T-helper 1 cell treated with Interleukin-12 subunit alpha and Interleukin-12 subunit beta and Interleukin-4 antibody, amounts not matched to agents 30 ng/mL and 1 ng/mL, for 36 hours (primary cell): Measurements from ENCODE around the gene ERAS. TPM values are rescaled to one million over a fixed set of nuclear protein-coding genes. Genes with fewer than 3 reads are reported as not detected.
"Not testable (repeated sequence)": the region's sequence is repeated elsewhere in the genome, so short reads cannot be mapped to it uniquely, and the experiment has no call there.

Experiments
- intact Hi-C: fragments of 100-400 bp; cut with micrococcal nuclease; formaldehyde crosslinking; loops from one replicate; pipeline ENCODE4 v1.15.1; 2024
- total RNA-seq: library from RNA; stranded (reverse); gene quantifications from 2 replicates; pipeline ENCODE4 v1.2.3, GENCODE V29; 2022

Gene ERAS
- total RNA-seq, 1 donor from 2014 or later, result not detected

DNA sequence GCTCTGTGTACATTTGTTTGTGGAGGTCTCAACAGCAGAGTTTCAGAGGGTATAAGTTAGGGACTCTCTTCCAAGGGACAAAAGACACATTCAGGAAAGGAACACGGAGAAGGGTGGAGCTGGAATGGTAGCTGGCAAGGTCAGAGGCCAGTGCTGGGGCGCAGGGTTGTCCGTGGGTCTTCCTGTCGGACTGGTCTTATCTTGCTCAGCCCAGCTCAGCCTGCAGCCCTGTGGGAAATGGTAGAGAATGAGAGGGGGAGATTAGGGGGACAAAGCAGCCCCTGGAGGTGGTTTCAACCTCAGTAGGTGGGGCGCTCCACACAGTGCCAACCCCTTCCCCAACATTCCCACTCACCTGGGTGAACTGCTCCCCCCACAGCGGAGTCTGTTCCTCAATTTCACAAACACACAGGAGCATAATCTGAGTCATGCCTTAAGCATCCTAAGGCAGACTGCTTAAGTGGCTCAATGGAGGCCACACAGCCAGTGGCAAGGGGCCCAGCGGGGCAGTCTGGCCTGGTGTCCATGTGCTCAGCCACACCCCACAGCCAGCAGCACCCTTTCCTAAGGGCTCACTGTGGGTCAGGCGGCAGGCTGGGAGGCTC, 31.3 kb upstream of the ERAS start:
- intact Hi-C loops, result no loop called here

DNA sequence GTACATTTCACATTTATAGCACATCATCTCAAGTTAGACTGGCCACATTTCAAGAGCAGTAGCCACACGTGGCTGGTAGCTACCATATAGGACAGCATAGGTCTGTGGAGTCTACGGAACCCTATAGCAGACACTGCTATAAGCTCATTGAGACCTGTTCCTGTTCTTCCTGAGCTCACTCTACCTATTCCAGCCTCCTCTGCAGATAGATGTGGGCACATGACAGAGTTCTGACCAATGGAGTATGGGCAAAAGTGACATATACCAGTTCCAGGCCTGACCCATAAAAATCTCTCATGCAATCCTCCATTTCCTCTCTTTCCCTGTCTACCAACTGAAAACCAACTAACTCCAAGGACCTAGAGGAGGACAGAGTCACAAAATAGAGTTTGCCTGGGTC, 28.0 kb upstream of the ERAS start:
- intact Hi-C loops, result no loop called here

DNA sequence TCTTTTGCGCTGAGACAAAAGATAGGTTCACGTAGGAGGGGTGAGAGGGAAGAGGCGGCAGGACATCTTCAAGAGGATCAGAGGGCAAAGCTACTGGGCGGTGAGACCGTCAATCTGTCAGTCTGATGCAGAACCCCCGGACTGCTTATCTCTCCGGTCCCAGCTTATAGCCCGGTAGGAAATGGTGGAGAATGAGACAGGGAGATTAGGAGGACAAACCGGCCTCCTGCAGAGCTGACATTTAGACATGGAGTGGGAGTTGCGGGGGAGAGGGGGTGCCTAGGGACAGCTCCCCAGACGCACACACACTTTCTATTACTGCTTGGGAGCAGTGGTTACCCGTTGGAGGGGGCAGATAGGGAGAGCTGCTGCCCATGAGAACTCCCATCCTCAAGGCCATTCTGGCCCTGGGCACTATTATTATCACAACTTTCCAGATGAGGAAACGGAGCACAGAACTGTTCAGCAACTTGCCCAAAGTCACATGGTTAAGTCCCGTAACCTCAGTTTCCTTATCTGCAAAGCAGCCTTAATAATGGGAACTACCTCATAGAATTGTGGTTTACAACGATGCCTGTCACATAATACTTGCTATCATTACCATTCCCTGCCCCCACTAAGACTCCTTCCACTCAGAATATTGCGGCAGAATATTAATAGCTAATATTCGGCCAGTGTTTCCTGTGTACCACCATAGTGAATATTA, 25.6 kb upstream of the ERAS start:
- intact Hi-C loops, result loop anchor here (1.0 to 5.0 kb wide), 13 partner anchors 124 to 1318 kb away; partner anchors contain the start of genes CLCN5, FTSJ1, GPKOW and GRIPAP1

DNA sequence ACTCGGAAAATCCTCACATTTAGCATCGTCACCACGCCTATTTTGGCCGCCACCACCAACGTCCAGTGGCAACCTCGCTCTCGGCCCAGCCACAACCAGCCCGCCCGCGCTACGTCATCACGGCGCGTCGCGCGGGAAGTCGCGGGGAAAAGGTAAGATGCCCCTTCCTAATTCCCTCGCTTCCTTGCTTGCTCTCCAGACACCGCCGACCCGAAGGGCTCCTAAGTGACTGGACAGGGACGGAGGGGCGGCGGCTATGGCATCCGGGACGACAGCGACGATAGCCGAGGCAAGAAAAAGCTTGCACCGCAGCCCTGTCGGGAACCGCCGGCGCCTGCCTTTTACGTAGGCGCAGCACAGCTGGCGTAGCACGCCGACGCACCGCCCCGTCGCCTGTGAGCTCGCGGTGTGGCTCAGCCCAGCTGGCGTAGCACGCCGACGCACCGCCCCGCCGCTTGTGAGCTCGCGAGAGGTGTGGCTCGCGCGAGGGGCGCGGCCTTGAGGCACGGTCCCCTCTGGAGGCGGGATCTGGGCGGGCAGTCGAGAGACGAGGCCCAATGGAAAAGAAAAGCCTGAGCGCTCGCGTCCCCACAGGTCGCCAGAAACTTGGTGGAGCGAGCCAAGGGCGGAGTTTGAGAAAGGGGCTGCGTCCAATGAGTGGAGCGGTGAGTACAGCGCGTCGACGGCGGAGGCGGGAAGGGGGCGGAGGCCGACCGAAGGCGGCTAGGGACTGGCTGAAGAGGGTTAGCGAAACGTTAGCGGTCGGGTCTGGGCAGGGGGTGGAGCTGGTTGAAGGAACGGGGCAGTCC, 24.8 kb upstream of the ERAS start, which contains the start of gene HDAC6:
Gene HDAC6, plus strand, starts transcription at position 788 of the 809 bp plus-strand sequence. CDS start 626 bp downstream, outside the sequence.
- intact Hi-C loops, result loop anchor here (1.0 to 5.0 kb wide), 23 partner anchors 64 to 1319 kb away; partner anchors contain the start of genes CLCN5, ELK1, FTSJ1 and GPKOW

DNA sequence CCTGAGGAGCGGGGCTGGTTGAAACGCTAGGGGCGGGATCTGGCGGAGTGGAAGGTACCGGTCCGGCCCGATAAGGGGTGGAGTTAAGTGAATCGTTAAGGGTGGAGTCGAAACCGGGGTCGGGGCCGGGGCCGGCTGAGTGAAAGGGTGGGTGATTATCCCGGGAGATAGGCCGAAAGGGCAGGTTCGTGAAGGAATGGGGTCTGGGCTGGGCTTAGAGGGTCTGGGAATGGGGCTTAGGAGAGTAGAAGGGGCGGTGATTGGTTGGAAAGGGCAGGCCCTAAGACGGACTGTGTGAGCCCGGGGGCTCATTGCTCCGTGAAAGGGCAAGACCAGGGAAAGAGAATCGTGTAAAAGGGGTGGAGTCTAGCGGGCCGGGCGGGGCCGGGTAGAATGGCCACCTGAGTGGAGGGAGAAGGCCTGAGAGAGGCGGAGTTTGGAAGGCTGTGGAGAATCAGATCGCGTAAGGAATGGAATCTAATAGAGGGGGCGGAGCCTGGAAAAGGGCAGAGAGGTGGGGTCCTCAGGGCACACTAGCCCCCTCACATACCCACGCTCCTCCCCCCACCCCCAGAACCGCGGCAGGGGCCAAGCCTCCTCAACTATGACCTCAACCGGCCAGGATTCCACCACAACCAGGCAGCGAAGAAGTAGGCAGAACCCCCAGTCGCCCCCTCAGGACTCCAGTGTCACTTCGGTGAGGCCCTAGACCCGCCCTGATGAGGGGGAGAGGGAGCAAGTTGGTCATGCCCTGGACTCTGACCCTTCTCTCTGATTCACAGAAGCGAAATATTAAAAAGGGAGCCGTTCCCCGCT, 24.0 kb upstream of the ERAS start:
- intact Hi-C loops, result loop anchor here (1.0 to 5.0 kb wide), 13 partner anchors 65 to 1151 kb away; partner anchors contain the start of genes CLCN5, ELK1, PORCN and PPP1R3F

DNA sequence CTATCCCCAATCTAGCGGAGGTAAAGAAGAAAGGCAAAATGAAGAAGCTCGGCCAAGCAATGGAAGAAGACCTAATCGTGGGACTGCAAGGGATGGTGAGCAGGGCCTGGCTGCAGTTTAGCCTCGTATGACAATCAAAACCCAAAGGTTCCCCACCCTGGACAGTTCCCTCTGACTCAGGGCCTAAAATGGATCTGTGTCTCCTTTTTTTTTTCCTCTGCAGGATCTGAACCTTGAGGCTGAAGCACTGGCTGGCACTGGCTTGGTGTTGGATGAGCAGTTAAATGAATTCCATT, 23.5 kb upstream of the ERAS start:
- intact Hi-C loops, result loop anchor here (1.0 to 5.0 kb wide), 13 partner anchors 66 to 1152 kb away; partner anchors contain the start of genes CLCN5, ELK1, PORCN and PPP1R3F

DNA sequence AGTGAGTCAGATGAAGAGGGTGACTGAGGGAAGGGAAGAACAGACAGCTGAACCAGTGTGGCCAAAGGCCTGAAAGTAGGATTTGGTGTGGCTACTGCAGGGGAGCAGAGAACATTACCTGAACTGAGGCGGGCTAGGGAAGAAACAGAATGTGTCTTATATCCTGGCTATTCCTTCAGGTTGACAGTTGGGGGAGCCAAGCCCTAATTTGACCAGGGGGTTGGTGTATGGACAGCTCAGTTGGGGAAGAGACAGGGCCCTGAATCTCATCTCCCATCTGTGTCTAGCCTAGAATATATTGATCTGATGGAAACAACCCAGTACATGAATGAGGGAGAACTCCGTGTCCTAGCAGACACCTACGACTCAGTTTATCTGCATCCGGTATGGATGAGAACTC, 20.2 kb upstream of the ERAS start:
- intact Hi-C loops, result no loop called here

DNA sequence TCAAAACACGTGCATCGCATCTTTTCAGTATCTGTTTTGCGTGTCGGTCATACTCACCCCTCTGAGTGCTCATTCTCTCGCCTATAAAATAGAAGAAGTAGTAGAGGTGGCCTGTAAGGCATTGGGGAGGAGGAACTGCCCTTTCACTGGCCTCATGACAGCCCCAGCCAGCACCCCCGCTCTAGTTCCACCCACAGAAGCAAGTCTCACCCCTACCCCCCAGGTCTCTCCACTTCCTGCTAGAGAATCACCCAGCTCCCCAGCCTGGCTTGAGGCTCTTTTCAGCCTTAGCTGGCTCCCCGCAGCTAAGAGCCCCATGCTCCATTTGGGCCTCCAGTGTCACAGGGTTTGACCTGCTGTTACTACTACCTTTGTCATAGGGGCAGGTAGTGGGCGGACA, 12.7 kb upstream of the ERAS start:
- intact Hi-C loops, result no loop called here

DNA sequence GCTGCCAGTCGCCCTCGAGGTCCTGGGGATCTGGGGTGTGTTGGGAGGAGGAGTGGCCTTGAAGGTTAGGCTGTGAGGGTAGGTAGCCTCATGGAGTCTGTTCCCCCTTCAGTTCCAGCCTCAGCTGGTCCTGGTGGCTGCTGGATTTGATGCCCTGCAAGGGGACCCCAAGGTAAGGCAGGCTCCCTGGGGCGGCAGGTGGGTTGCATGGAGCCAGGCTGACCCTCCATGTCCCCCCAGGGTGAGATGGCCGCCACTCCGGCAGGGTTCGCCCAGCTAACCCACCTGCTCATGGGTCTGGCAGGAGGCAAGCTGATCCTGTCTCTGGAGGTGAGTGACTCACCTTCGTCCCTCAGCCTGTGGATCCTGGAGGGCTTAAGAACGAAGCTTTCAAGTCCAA, 11.6 kb upstream of the ERAS start:
- intact Hi-C loops, result no loop called here

DNA sequence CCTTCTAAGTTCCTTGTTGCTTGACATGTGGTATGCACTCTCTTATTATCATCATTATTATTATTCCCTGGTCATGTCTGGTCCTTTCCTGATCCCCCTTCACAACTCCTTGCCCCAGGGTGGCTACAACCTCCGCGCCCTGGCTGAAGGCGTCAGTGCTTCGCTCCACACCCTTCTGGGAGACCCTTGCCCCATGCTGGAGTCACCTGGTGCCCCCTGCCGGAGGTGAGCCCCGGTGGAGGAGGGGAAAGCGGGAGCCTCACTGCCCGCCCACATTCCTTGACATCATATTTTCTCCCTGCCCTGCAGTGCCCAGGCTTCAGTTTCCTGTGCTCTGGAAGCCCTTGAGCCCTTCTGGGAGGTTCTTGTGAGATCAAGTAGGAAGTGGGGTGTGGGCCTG, 11.0 kb upstream of the ERAS start:
- intact Hi-C loops, result no loop called here

DNA sequence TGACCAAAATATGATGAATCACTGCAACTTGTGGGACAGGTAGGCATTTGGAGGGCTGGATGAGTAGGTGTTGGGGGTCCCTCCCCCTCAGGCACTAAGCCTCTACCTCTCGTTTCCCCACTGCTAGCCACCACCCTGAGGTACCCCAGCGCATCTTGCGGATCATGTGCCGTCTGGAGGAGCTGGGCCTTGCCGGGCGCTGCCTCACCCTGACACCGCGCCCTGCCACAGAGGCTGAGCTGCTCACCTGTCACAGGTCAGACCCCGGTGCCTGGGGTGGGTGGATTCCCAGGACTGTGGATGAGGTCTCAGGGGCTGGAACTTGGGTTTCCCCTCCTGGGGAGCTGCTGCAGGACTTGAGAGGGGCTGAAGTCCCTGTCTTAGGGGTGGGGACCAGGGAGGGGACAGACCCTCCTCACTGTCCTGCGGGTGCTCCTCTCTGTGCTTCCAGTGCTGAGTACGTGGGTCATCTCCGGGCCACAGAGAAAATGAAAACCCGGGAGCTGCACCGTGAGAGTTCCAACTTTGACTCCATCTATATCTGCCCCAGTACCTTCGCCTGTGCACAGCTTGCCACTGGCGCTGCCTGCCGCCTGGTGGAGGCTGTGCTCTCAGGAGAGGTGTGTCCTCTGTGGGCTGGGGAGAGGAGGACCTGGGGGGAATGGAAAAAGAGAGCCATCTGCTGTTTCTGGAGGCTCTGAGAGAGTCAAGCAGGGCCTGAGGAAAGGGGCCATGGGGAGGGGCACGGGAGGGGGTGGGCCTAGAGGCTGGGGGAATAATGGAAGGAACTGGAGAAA, 10.1 kb upstream of the ERAS start:
- intact Hi-C loops, result no loop called here

DNA sequence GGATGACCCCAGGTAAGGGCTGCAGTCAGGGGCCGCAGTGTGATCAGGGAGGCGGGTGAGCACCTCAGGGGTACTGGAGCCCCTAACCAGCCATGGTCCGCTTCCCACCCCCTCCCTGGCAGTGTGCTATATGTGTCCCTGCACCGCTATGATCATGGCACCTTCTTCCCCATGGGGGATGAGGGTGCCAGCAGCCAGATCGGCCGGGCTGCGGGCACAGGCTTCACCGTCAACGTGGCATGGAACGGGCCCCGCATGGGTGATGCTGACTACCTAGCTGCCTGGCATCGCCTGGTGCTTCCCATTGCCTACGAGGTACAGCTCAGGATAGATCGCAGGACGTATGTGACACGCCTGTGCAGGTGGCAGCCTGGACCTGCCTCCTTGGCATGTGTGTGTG, 8.2 kb upstream of the ERAS start:
- intact Hi-C loops, result no loop called here

DNA sequence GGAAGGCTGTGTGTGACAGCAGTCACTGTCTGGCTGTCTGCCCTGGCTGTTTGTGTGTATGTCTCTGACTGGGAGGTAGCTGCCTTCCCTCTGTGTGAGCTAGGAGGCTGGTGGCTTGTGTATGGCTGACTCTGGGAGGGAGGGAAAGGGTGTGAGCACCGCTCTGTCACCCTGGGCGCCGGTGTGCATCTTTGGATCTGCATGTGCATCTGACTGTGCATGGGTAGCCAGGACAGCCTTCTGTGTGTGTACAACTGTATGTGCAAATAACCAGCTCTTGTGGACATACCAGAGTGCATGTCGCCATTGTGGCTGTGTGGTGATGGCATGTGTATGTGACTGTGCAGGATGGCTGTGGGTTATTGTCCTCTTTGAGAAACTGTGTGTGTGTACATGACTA, 7.4 kb upstream of the ERAS start:
- intact Hi-C loops, result no loop called here

DNA sequence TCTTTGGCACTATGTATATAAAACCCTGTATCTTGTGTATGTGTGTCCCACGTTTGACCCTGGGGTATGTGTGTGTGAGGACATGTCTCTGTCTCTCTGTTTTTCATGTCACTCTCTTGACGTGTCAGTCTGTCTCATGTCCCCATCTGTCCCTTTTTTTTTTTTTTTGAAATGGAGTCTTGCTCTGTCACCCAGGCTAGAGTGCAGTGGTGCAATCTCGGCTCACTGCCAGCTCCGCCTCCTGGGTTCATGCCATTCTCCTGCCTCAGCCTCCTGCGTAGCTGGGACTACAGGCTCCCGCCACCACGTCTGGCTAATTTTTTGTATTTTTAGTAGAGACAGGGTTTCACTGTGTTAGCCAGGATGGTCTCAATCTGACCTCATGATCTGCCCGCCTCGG, 6.9 kb upstream of the ERAS start:
- intact Hi-C loops, result not testable (repeated sequence)

DNA sequence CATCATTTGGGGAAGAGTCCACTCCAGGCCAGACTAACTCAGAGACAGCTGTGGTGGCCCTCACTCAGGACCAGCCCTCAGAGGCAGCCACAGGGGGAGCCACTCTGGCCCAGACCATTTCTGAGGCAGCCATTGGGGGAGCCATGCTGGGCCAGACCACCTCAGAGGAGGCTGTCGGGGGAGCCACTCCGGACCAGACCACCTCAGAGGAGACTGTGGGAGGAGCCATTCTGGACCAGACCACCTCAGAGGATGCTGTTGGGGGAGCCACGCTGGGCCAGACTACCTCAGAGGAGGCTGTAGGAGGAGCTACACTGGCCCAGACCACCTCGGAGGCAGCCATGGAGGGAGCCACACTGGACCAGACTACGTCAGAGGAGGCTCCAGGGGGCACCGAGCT, 3.3 kb upstream of the ERAS start:
- intact Hi-C loops, result no loop called here

DNA sequence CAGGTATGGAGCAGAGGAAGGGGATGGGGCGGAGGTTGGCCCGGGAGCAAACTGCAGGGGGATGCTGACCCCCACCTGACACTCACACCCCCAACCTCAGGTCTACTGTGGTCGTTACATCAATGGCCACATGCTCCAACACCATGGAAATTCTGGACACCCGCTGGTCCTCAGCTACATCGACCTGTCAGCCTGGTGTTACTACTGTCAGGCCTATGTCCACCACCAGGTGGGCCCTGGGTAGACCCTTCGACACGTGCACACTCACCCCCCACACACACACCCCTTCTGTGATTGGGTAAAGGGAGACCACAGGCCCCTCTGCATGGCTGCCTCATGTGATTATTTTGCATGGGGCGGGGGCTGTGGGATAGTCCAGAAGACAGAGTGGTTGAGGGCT, 2.2 kb upstream of the ERAS start:
- intact Hi-C loops, result no loop called here

DNA sequence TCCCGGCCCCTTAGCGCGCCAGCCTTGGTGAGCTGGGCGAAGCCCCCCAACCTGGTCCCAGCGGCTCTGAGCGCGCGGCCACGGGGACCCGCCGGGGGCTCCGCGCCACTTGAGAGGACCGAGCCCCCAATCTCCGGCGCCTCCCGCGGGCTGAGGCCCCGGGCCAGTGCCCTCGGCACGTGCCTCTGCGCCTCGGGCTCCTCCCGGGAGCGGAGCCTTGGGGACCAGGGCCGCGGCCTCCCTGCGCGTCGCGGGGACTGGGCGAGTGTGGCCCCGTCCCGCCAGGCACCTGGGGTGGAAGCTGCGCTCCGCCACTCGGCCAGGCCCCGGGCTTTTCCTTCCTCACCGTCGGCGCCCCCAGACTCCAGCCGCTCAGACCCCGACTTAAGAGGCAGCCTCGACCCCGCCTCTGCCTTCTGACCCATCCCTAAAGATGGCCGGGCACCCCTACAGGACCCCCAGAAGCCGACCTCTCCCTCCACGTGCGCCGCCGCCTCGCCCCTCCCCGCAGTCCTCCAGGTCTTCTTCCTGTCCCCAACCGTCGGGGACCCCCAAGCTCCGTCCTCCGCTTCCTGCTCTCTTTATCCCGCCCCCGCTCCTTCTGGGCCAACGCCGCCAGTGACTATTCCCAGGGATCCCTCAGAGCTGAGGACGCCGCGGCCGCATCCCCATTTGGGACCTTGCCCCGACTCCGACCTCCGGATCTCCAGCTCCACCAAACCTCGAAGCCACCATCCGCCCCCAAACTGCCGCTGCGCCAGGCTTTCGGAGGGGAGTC, 752 bp downstream of the ERAS start:
- intact Hi-C loops, result no loop called here

DNA sequence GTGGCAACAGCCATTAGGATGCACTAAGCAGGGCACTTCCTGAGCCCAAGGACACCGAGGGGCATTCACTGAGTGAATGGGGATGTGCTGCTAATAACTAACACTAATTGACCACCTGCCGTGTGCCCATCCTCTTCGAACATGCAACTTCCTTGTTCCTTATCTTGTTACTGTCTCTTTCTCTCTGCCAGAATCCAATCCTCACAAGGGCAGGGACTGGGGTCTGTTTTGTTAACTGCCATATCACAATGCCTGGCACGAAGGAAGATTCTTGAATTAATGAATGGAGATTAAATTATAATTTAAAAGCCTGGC, 1.3 kb downstream of the ERAS start:
- intact Hi-C loops, result no loop called here

DNA sequence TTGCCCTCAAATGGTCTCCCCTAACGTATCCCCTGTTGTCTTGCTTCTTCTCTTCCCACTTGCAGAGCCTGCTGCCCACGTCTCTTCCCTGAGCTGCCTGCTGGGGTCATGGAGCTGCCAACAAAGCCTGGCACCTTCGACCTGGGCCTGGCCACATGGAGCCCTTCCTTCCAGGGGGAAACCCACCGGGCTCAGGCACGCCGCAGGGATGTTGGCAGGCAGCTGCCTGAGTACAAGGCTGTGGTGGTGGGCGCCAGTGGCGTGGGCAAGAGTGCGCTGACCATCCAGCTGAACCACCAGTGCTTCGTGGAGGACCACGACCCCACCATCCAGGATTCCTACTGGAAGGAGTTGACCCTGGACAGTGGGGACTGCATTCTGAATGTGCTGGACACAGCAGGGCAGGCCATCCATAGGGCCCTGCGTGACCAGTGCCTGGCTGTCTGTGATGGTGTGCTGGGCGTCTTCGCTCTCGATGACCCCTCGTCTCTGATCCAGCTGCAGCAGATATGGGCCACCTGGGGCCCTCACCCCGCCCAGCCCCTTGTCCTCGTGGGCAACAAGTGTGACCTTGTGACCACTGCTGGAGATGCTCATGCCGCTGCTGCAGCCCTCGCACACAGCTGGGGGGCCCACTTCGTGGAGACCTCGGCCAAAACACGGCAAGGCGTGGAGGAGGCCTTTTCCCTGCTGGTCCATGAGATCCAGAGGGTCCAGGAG, 2.9 kb downstream of the ERAS start:
- intact Hi-C loops, result no loop called here
